ENCODE data around the gene MIER3. TPM values are rescaled to one million over a fixed set of nuclear protein-coding genes. Genes with fewer than 3 reads are reported as not detected.

MIER3 gene
- total and polyA plus RNA-seq, 2 of the 13 experiments (the other 11 are each of a cell fraction or from before 2014, with no cell fraction given) = 14.6 to 38.8 TPM

DNA sequence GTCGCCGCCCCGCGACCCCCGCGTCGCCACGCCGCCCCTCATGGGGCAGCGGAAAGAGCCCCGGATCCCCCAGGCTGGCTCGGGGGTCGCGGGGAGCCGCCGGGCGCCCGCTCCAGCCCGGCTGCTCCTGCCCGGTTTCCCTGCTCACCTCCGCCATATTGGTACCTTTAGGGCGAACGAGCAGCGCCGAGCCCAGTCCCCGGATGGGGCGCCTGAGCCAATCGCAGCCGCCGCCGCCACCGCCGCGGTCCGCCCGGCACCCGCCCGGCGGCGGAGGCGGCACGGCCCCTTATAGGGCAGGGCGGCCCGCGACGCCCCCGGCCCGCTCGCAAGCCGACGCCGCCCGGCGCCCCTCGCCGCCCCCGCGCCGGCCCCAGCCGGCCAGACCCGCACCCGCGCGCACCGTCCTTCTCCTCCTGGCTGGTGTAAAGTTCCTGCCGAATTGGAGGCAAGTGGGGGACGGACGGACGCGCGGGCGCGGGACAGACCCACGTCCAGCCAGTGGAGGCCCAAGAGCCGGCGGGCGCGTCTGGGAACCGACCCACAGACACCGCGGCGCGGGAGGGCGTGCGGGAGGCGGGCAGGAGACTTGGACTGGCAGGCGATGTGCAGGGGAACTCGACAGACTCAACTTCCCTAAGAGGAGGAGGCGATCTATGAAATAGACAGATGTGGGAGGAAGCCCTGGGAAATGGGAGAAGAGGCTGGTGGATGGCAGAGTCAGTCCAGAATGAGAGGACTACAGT, at the start of gene MIER3 (continued):
- TF ChIP-seq, protein P1, sequence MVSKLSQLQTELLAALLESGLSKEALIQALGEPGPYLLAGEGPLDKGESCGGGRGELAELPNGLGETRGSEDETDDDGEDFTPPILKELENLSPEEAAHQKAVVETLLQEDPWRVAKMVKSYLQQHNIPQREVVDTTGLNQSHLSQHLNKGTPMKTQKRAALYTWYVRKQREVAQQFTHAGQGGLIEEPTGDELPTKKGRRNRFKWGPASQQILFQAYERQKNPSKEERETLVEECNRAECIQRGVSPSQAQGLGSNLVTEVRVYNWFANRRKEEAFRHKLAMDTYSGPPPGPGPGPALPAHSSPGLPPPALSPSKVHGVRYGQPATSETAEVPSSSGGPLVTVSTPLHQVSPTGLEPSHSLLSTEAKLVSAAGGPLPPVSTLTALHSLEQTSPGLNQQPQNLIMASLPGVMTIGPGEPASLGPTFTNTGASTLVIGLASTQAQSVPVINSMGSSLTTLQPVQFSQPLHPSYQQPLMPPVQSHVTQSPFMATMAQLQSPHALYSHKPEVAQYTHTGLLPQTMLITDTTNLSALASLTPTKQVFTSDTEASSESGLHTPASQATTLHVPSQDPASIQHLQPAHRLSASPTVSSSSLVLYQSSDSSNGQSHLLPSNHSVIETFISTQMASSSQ (IDR thresholded peaks at IDR 0.05; ENCODE audit: low read depth) = no peak
- TF ChIP-seq, protein P1 (CRISPR knock-in tag; IDR thresholded peaks at IDR 0.05; ENCODE audit: borderline replicate concordance) = 0 out of 2 replicates have a peak, but pooled peaks have one; percentile 23
- TF ChIP-seq KLF6 (CRISPR knock-in tag; IDR thresholded peaks at IDR 0.05) (no peak), SAP130 (CRISPR knock-in tag; IDR thresholded peaks at IDR 0.05; ENCODE audit: low read depth) (0 out of 2 replicates have a peak, but pooled peaks have one; percentile 24), ZNF431 (CRISPR knock-in tag; IDR thresholded peaks at IDR 0.05; ENCODE audit: borderline replicate concordance, low read depth) (no peak), CBX5 (CRISPR knock-in tag; IDR thresholded peaks at IDR 0.05; ENCODE audit: borderline replicate concordance) (no peak), ZNF430 (CRISPR knock-in tag; IDR thresholded peaks at IDR 0.05) (no peak), NPAS2 (CRISPR knock-in tag; IDR thresholded peaks at IDR 0.05; ENCODE audit: borderline replicate concordance) (no peak), DNMT1 (CRISPR knock-in tag; IDR thresholded peaks at IDR 0.05) (no peak), YEATS2 (CRISPR knock-in tag; IDR thresholded peaks at IDR 0.05; ENCODE audit: borderline replicate concordance) (no peak), ZNF782 (CRISPR knock-in tag; IDR thresholded peaks at IDR 0.05; ENCODE audit: borderline replicate concordance) (0 out of 2 replicates have a peak, but pooled peaks have one; percentile 29), RBAK (CRISPR knock-in tag; IDR thresholded peaks at IDR 0.05) (no peak), MTA1 (CRISPR knock-in tag; IDR thresholded peaks at IDR 0.05; ENCODE audit: borderline replicate concordance) (peak; percentile 66; the same call in 1 of the 2 replicates), SAFB2 (CRISPR knock-in tag; IDR thresholded peaks at IDR 0.05; ENCODE audit: borderline replicate concordance, low read depth) (no peak), ZNF724P (CRISPR knock-in tag; IDR thresholded peaks at IDR 0.05; ENCODE audit: borderline replicate concordance) (no peak)
- TF ChIP-seq, protein P2, sequence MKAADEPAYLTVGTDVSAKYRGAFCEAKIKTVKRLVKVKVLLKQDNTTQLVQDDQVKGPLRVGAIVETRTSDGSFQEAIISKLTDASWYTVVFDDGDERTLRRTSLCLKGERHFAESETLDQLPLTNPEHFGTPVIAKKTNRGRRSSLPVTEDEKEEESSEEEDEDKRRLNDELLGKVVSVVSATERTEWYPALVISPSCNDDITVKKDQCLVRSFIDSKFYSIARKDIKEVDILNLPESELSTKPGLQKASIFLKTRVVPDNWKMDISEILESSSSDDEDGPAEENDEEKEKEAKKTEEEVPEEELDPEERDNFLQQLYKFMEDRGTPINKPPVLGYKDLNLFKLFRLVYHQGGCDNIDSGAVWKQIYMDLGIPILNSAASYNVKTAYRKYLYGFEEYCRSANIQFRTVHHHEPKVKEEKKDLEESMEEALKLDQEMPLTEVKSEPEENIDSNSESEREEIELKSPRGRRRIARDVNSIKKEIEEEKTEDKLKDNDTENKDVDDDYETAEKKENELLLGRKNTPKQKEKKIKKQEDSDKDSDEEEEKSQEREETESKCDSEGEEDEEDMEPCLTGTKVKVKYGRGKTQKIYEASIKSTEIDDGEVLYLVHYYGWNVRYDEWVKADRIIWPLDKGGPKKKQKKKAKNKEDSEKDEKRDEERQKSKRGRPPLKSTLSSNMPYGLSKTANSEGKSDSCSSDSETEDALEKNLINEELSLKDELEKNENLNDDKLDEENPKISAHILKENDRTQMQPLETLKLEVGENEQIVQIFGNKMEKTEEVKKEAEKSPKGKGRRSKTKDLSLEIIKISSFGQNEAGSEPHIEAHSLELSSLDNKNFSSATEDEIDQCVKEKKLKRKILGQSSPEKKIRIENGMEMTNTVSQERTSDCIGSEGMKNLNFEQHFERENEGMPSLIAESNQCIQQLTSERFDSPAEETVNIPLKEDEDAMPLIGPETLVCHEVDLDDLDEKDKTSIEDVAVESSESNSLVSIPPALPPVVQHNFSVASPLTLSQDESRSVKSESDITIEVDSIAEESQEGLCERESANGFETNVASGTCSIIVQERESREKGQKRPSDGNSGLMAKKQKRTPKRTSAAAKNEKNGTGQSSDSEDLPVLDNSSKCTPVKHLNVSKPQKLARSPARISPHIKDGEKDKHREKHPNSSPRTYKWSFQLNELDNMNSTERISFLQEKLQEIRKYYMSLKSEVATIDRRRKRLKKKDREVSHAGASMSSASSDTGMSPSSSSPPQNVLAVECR (CRISPR knock-in tag; IDR thresholded peaks at IDR 0.05; ENCODE audit: borderline replicate concordance) = peak; percentile 37; the same call in 1 of the 2 replicates
- TF ChIP-seq, protein P3, sequence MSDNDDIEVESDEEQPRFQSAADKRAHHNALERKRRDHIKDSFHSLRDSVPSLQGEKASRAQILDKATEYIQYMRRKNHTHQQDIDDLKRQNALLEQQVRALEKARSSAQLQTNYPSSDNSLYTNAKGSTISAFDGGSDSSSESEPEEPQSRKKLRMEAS (IDR thresholded peaks at IDR 0.05) = peak; percentile 30; the same call in 1 of the 2 replicates
- TF ChIP-seq, protein P4, sequence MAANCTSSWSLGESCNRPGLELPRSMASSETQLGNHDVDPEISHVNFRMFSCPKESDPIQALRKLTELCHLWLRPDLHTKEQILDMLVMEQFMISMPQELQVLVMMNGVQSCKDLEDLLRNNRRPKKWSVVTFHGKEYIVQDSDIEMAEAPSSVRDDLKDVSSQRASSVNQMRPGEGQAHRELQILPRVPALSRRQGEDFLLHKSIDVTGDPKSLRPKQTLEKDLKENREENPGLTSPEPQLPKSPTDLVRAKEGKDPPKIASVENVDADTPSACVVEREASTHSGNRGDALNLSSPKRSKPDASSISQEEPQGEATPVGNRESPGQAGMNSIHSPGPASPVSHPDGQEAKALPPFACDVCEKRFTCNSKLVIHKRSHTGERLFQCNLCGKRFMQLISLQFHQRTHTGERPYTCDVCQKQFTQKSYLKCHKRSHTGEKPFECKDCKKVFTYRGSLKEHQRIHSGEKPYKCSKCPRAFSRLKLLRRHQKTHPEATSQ (CRISPR knock-in tag; IDR thresholded peaks at IDR 0.05; ENCODE audit: borderline replicate concordance) = no peak
